GM12864 (cell line): Measurements from ENCODE around the gene UGCG.
A peak's percentile ranks its signal among the peaks of the same experiment; 100 is the strongest.

Source experiments
- DNase-seq: peaks from one replicate; pipeline ENCODE4 v3.0.0-alpha.2; 2011; ENCODE audit warnings: low read depth
- H3K4me3 ChIP-seq: 2 replicates; pipeline ENCODE4 v1.5.1; 2011; ENCODE audit warnings: mild to moderate bottlenecking, low read depth, low read length, control low read depth
- TF ChIP-seq, protein P1 (sequence below): IDR thresholded peaks from 2 replicates; pipeline ENCODE4 v1.5.1; 2011; ENCODE audit warnings: low read depth, mild to moderate bottlenecking, moderate library complexity, low read length, control low read depth, inconsistent platforms; ENCODE audit errors: missing control alignments

UGCG gene

DNA sequence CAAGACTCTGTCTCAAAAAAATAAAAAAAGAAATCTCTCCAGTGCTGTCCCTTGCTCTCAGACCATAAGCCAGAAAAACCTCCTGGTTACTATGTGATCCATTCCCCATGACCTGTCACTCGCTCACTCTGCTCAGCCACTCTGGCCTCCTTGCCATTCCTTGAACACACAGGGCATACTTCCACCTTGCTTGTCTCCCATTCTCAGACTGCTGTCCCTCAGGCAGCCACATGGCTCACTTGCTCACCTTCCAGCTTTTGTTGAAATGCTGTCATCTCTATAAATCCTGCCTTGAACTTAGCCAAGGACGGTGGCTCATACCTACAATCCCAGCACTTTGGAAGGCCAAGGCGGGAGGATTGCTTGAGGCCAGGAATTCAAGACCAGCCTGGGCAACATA, 82.9 kb downstream of the UGCG start:
- DNase-seq: no peak
- TF ChIP-seq, protein P1, sequence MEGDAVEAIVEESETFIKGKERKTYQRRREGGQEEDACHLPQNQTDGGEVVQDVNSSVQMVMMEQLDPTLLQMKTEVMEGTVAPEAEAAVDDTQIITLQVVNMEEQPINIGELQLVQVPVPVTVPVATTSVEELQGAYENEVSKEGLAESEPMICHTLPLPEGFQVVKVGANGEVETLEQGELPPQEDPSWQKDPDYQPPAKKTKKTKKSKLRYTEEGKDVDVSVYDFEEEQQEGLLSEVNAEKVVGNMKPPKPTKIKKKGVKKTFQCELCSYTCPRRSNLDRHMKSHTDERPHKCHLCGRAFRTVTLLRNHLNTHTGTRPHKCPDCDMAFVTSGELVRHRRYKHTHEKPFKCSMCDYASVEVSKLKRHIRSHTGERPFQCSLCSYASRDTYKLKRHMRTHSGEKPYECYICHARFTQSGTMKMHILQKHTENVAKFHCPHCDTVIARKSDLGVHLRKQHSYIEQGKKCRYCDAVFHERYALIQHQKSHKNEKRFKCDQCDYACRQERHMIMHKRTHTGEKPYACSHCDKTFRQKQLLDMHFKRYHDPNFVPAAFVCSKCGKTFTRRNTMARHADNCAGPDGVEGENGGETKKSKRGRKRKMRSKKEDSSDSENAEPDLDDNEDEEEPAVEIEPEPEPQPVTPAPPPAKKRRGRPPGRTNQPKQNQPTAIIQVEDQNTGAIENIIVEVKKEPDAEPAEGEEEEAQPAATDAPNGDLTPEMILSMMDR: peak; percentile 19

DNA sequence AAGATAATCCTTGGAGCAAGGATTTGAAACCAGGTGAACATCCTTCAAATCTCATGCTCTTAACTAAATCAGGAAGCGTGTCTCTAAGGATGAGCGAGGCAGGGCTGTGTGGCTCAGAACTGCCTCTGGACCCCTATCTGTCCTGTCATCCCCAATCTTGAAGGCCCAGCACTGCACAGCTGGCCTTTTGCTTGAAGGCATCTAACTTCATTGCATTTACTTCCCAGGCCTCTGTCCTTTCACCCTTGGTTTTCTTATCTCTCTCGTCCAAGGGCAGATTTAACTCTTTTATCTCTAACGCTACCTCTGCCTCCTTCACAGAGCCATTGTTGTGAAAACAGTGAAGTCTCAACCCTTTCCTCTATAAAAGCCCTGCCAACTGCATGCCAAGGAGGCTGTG, 83.8 kb downstream of the UGCG start:
- DNase-seq: no peak
- H3K4me3 ChIP-seq: no peak overlapping the region
- TF ChIP-seq, protein P1: no peak

More for the DNA sequence above, 82.9 kb downstream of the UGCG start:
- no peak overlapping the region for H3K4me3 ChIP-seq

DNA sequence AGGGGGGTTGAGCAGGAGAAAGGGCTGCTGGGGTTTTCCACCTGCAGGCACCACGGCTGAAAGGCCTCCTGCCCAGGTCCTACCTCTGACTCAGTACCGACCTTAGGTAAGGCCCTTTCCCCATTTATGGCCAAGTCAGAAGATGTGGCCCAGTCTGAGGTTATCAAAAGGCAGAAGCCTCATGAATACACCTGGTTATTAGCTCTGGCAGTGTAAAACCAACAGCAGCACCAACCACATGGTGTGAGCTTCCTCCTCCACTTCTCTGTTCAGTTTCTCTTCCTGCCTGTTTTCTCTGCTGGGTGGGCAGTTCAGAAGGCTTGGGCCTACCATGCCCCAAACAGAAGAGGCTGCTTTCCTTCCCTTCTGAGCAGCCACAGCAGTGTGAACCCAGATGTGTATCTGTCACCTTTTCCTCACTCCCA, 86.9 kb downstream of the UGCG start:
- peak; percentile 88 for DNase-seq
- TF ChIP-seq, protein P1: no peak
- H3K4me3 ChIP-seq: no peak overlapping the region

DNA sequence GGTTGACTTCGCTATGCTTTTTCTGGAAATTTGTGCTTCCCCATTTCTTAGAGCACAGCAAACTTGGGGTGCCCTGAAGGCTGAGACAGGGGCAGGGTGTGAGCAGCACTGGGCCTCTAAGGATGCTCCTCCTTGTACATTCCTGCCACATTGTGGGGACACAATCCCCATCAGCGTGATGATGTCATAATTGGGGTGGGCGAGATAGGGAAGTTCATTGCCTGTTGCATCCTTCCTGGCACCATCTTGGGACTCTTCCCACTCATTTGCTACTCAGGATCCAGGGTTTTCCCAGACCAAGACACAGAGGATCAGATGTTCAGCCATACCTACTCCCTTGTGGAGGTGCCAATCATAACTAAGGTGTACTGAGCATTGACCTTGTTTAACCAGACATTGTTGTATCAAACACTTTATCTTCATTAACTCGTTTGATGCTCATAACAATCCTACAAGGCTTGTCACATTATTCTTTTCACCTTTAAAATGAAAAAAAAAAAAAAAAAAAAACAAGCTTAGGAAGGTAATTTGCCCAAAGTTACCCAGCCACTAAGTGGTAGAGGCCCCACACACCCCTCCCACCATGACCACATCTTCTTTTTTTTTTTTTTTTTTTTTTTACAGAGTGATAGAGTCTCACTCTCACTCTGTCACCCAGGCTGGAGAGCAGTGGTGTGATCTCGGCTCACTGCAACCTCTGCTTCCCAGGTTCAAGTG, 87.6 kb downstream of the UGCG start:
- TF ChIP-seq, protein P1: no peak
- no peak overlapping the region for H3K4me3 ChIP-seq
- no peak for DNase-seq
